HG03342 (cell line): ENCODE data around the gene MAD1L1.

Experiments used
- ATAC-seq: cut with Tn5 transposase; IDR thresholded peaks from one replicate; pipeline ENCODE4 v1.9.1; 2021; ENCODE audit warnings: mild to moderate bottlenecking, moderate library complexity; ENCODE audit not compliant: unreplicated experiment

MAD1L1 gene

GRCh38 chr7:2122651-2123050 is 110.1 kb downstream of the MAD1L1 start:
- no peak for ATAC-seq

GRCh38 chr7:2120841-2121830 is 111.6 kb downstream of the MAD1L1 start:
- ATAC-seq: no peak

GRCh38 chr7:2120251-2120660 is 112.5 kb downstream of the MAD1L1 start:
- ATAC-seq: no peak

DNA sequence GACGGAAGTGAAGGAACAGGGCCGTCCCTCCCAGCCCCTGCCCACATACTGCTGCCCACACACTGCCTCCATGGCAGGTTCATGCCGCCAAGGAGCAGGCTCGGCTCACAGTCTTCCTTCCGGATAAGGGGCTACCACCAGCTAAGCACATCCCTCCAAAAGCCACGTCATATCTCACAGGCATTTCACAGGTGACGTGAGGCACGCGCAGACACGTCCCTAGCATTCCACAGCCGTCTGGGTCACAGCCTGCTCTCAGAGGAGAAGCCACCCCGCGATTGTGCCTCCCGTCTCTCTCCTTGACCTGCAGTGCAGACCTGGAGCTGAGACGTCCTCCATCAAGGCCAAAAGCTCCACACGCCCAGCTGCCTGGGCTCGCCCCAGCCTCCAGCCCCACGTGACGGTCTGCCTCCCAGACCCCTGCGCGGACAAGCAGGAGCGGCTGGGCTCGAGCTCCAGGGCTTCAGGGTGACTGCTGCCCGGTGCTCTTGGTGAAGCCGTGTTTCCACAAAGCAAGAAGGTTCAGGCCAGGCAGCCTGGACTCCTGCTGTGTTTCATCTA is 114.0 kb downstream of the MAD1L1 start:
- no peak for ATAC-seq

- no peak for ATAC-seq
Measured at GRCh38 chr7:2118056-2118455, 114.7 kb downstream of the MAD1L1 start.

DNA sequence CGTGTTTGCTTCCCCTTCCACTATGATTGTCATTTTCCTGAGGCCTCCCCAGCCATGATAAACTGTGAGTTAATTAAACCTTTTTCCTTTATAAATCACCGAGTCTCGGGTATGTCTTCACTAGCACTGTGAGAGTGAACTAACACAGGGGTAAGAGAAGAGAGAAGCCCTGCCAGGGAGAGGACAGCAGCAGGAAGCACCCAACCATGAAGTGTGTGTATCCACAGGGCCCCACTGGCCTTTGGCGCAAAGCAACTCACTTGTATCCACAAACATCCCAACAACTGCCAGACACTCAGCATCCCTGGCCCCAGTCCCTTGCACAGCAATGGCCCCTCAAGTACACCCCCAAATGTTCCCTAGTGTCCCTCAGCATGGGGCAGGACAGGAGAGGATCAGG is 115.1 kb downstream of the MAD1L1 start:
- no peak for ATAC-seq

GRCh38 chr7:2116989-2117591 is 115.7 kb downstream of the MAD1L1 start:
- ATAC-seq: no peak

DNA sequence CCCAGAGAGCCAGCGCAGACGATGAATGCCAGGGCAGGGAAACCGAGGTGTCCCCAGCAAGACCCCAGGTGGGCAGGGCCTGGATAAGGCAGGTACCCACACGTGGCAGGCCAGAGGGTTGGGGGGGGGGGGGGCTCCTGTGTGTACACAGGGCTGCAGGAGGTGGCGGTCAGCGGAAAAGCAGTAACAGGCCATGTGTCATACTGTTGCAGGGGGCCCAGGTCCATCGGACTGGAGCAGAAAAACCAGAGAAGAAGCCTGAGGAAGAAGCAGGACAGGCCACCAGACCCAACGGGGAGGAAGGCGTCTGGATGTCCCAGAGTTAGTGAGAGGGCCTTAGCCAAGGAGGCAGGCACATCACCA is 116.3 kb downstream of the MAD1L1 start:
- ATAC-seq: no peak

DNA sequence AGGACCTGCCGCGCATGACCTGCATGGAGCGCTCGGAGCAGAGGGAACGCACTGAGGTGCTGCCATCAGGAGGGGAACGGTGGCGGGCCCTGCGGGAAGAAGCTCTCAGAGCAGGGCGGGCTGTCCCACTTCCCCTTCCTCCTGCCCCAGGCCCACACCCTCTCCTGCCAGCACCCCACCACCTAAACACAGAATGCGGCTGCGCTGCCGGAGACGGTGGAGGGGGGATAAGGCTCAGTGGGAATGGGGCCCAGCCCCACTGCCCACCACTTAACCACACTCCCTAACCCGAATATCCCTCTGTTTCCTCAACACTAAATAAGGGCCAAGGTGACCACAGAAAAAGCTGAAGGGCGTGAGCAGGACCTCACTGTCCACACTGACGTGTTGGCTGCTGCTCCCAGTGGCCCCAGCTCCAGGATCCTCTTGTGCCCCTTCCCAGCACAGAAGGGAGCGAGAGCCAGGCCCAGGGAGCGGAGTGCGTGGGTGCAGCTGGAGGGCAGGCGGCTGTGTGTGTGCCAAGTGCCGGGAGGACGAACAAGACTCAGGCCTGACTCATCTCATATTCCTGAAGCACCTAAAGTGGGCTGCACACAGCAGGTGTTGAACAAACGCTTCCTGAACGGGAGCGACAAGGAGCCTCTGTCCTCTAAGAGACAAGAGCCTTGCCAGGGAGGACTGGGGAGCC is 116.8 kb downstream of the MAD1L1 start:
- ATAC-seq: no peak

- no peak for ATAC-seq
Measured at GRCh38 chr7:2114926-2115759, 117.6 kb downstream of the MAD1L1 start.

DNA sequence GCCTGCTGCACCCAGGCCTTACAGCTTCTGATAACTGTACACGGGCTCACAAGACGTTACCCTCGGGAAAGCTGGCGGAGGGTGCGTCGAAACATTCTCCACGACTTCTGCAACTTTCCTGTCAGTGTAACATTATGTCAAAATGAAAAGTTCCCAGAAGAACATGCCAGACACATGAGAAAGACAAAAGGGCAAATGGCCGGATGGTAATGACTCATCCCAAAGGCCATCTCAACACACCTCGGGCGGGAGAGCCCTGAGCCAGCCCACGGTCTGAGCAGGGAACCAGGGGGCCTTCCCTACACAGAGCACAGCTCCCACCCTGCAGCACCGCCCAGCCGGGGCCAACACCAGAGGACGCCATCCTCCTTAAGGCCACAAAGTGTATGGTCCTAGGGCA is 118.7 kb downstream of the MAD1L1 start:
- no peak for ATAC-seq

- ATAC-seq: no peak
Measured at GRCh38 chr7:2112261-2113198, 120.2 kb downstream of the MAD1L1 start.

DNA sequence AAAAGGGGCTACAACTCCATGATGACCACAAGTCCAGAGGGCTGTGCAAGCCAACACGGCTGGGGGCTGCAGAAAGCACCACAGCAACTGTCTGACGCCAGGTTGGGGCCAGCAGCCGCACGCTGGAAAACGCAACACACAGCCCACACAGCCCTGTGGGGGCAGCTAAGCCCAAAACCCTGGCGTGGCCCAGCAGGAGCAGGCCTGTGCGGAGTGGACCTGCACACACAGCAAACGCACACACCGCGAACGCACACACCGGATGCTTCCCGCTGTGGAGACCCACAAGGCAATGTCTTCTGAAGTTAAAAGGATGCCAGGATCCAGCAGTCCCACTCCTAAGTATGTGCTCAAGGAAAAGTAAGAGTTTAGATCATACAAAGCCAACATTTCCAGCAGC is 121.2 kb downstream of the MAD1L1 start:
- ATAC-seq: no peak

GRCh38 chr7:2110610-2111396 is 121.9 kb downstream of the MAD1L1 start:
- no peak for ATAC-seq

GRCh38 chr7:2109936-2110609 is 122.7 kb downstream of the MAD1L1 start:
- no peak for ATAC-seq

- no peak for ATAC-seq
Measured at GRCh38 chr7:2109251-2109872, 123.4 kb downstream of the MAD1L1 start.

GRCh38 chr7:2108501-2109250 is 124.1 kb downstream of the MAD1L1 start:
- no peak for ATAC-seq
